SK-N-MC (cell line): ENCODE data around the gene SLC17A5.
"Not testable (repeated sequence)": the region's sequence is repeated elsewhere in the genome, so short reads cannot be mapped to it uniquely, and the experiment has no call there.

ENCODE experiments used
- DNase-seq: peaks from one replicate; pipeline ENCODE4 v3.0.0-alpha.2; 2011; ENCODE audit warnings: low read depth, low spot score
- H3K27ac ChIP-seq: fragments of 200-600 bp; sonication (generic); 2 replicates; pipeline ENCODE4 v1.5.1; 2016; ENCODE audit warnings: mixed run types
- H3K36me3 ChIP-seq: fragments of 200-600 bp; sonication (generic); 2 replicates; pipeline ENCODE4 v1.6.1; 2017; ENCODE audit warnings: antibody characterized with exemption, low read length, mixed read lengths; ENCODE audit not compliant: insufficient read depth
- H3K4me3 ChIP-seq: fragments of 200-600 bp; sonication (generic); 2 replicates; pipeline ENCODE4 v1.5.1; 2016
- H3K9ac ChIP-seq: fragments of 200-600 bp; sonication (generic); 2 replicates; pipeline ENCODE4 v1.8.0; 2017; ENCODE audit warnings: mixed run types, mixed read lengths; ENCODE audit not compliant: insufficient read length
- H3K9me3 ChIP-seq: fragments of 200-600 bp; sonication (generic); 2 replicates; pipeline ENCODE4 v1.6.1; 2017; ENCODE audit warnings: low read depth, mild to moderate bottlenecking, antibody characterized with exemption, low read length, moderate library complexity, mixed read lengths
- EZH2 ChIP-seq: fragments of 200-600 bp; sonication (generic); IDR thresholded peaks from one replicate; pipeline ENCODE4 v1.6.1; 2017; ENCODE audit warnings: antibody characterized with exemption
- FOXP2 ChIP-seq: optimal IDR thresholded peaks from 2 replicates; pipeline ENCODE3; 2011; ENCODE audit warnings: mild to moderate bottlenecking, moderate library complexity; ENCODE audit not compliant: insufficient read depth; ENCODE audit errors: extremely low read length, control extremely low read depth
- POLR2AphosphoS5 ChIP-seq: IDR thresholded peaks from 2 replicates; pipeline ENCODE4 v1.6.1; 2012; ENCODE audit warnings: mild to moderate bottlenecking, low read depth, low read length, borderline replicate concordance

Gene SLC17A5

GRCh38 chr6:73586416-73586974 lies 67.3 kb downstream of the SLC17A5 start:
- no peaks in the 10 kb centered on the region; the same call in 1 of the 2 replicates for H3K9me3 ChIP-seq
- peak overlapping the region; percentile 74 for H3K9ac ChIP-seq
- TF ChIP-seq POLR2AphosphoS5 (no peak), EZH2 (no peak), FOXP2 (no peak)
- H3K27ac ChIP-seq: peak overlapping the region; percentile 98
- H3K36me3 ChIP-seq: no peaks in the 10 kb centered on the region; the same call in 1 of the 2 replicates
- DNase-seq: no peak
- peak overlapping the region; percentile 67 for H3K4me3 ChIP-seq

GRCh38 chr6:73585566-73586415 lies 68.0 kb downstream of the SLC17A5 start:
- peak; percentile 83 for DNase-seq
- H3K4me3 ChIP-seq: peak overlapping the region; percentile 67
- peak overlapping the region; percentile 74 for H3K9ac ChIP-seq
- H3K36me3 ChIP-seq: no peaks in the 10 kb centered on the region; the same call in 1 of the 2 replicates
- peak overlapping the region; percentile 98 for H3K27ac ChIP-seq
- H3K9me3 ChIP-seq: no peaks in the 10 kb centered on the region; the same call in 1 of the 2 replicates
- peak; percentile 27 for TF ChIP-seq FOXP2
- no peak for TF ChIP-seq EZH2
- TF ChIP-seq POLR2AphosphoS5: peak; percentile 62; the same call in 1 of the 2 replicates

GRCh38 chr6:73581293-73581692 lies 72.5 kb downstream of the SLC17A5 start:
- no peak overlapping the region for H3K9ac ChIP-seq
- TF ChIP-seq FOXP2 (no peak), EZH2 (no peak), POLR2AphosphoS5 (no peak)

GRCh38 chr6:73580247-73581149 lies 73.3 kb downstream of the SLC17A5 start:
- no peak for TF ChIP-seq EZH2
- TF ChIP-seq FOXP2: no peak
- no peak for TF ChIP-seq POLR2AphosphoS5
- peak overlapping the region; percentile 26 for H3K4me3 ChIP-seq
- H3K27ac ChIP-seq: peak overlapping the region; percentile 96
- H3K36me3 ChIP-seq: no peaks in the 10 kb centered on the region; the same call in 1 of the 2 replicates
- H3K9me3 ChIP-seq: no peaks in the 10 kb centered on the region; the same call in 1 of the 2 replicates
- peak overlapping the region; percentile 73 for H3K9ac ChIP-seq
- no peak for DNase-seq

More at GRCh38 chr6:73581293-73581692, 72.5 kb downstream of the SLC17A5 start:
- no peaks in the 10 kb centered on the region; the same call in 1 of the 2 replicates for H3K36me3 ChIP-seq
- H3K27ac ChIP-seq: peak overlapping the region; percentile 96; the same call in 1 of the 2 replicates
- no peak for DNase-seq
- no peak overlapping the region for H3K4me3 ChIP-seq
- no peaks in the 10 kb centered on the region; the same call in 1 of the 2 replicates for H3K9me3 ChIP-seq

GRCh38 chr6:73579851-73580246 lies 73.9 kb downstream of the SLC17A5 start:
- Histone ChIP-seq H3K9me3 (no peaks in the 10 kb centered on the region; the same call in 1 of the 2 replicates), H3K27ac (peak overlapping the region; percentile 96), H3K36me3 (no peaks in the 10 kb centered on the region; the same call in 1 of the 2 replicates), H3K4me3 (peak overlapping the region; percentile 26), H3K9ac (peak overlapping the region; percentile 73)
- DNase-seq: no peak
- TF ChIP-seq EZH2 (no peak), FOXP2 (no peak), POLR2AphosphoS5 (no peak)

- H3K9me3 ChIP-seq: no peaks in the 10 kb centered on the region; the same call in 1 of the 2 replicates
- no peak for DNase-seq
- no peaks in the 10 kb centered on the region; the same call in 1 of the 2 replicates for H3K36me3 ChIP-seq
- no peak overlapping the region for H3K4me3 ChIP-seq
- H3K9ac ChIP-seq: peak overlapping the region; percentile 73
- TF ChIP-seq POLR2AphosphoS5: no peak
- no peak for TF ChIP-seq FOXP2
- no peak for TF ChIP-seq EZH2
- peak overlapping the region; percentile 96 for H3K27ac ChIP-seq
Observed at GRCh38 chr6:73579389-73579788, 74.4 kb downstream of the SLC17A5 start.

GRCh38 chr6:73577676-73578075 lies 76.1 kb downstream of the SLC17A5 start:
- Histone ChIP-seq H3K27ac (peak overlapping the region; percentile 87), H3K4me3 (no peak overlapping the region), H3K9ac (peak overlapping the region; percentile 47), H3K9me3 (no peaks in the 10 kb centered on the region; the same call in 1 of the 2 replicates), H3K36me3 (no peaks in the 10 kb centered on the region; the same call in 1 of the 2 replicates)
- DNase-seq: no peak
- TF ChIP-seq FOXP2 (no peak), POLR2AphosphoS5 (no peak), EZH2 (no peak)

GRCh38 chr6:73572531-73572930 lies 81.3 kb downstream of the SLC17A5 start:
- H3K27ac ChIP-seq, H3K9me3 ChIP-seq: not testable (repeated sequence)

GRCh38 chr6:73571218-73572181 lies 82.3 kb downstream of the SLC17A5 start:
- H3K27ac ChIP-seq, H3K9me3 ChIP-seq, H3K9ac ChIP-seq, H3K36me3 ChIP-seq, DNase-seq, H3K4me3 ChIP-seq: not testable (repeated sequence)

More at GRCh38 chr6:73572531-73572930, 81.3 kb downstream of the SLC17A5 start:
- not testable (repeated sequence) for H3K36me3 ChIP-seq, H3K4me3 ChIP-seq, DNase-seq, H3K9ac ChIP-seq
